Endothelial cell of umbilical vein (primary cell): Measurements from ENCODE around the gene ELMO1.

Experiments used
- POLR2A ChIP-seq: IDR thresholded peaks from 2 replicates; pipeline ENCODE4 v1.6.1; 2012; ENCODE audit warnings: low read depth, mild to moderate bottlenecking, control low read depth, low read length
- POLR2AphosphoS5 ChIP-seq: IDR thresholded peaks from 2 replicates; pipeline ENCODE4 v1.6.1; 2012; ENCODE audit warnings: low read depth, mild to moderate bottlenecking, control low read depth, low read length, moderate library complexity; ENCODE audit not compliant: insufficient read depth
- TF ChIP-seq, protein P1 (sequence below), 2 donors: IDR thresholded peaks; 1 replicate in 1 of 2; 2 replicates in 1 of 2; pipeline ENCODE4 v1.5.1; 2011; ENCODE audit warnings: low read length in 2 of 2, mild to moderate bottlenecking in 2 of 2, moderate library complexity in 2 of 2, control low read depth in 1 of 2, inconsistent platforms in 1 of 2, low read depth in 1 of 2; ENCODE audit not compliant: insufficient read depth in 1 of 2; ENCODE audit errors: extremely low read depth in 1 of 2

DNA sequence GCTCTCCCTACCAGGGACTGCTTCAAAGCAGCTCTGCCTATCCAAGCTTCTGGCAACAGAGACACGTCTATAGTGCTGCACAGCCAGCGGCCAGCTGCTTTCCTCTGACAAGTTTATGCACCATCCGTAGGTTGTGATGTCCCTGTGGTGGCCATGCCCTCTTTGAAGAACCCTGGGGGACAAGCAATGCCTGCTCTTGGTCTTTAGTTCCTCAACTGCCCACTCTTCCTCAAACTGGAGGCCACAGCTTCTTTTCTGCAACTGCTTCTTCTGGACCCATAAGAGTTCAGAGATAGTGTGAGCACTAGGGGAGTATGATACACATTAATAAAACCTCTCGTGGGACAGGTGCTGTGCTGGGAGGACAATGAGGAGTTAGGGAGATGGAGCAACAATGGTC is 164.9 kb downstream of the ELMO1 start:
- no peak for TF ChIP-seq POLR2A
- TF ChIP-seq, protein P1, sequence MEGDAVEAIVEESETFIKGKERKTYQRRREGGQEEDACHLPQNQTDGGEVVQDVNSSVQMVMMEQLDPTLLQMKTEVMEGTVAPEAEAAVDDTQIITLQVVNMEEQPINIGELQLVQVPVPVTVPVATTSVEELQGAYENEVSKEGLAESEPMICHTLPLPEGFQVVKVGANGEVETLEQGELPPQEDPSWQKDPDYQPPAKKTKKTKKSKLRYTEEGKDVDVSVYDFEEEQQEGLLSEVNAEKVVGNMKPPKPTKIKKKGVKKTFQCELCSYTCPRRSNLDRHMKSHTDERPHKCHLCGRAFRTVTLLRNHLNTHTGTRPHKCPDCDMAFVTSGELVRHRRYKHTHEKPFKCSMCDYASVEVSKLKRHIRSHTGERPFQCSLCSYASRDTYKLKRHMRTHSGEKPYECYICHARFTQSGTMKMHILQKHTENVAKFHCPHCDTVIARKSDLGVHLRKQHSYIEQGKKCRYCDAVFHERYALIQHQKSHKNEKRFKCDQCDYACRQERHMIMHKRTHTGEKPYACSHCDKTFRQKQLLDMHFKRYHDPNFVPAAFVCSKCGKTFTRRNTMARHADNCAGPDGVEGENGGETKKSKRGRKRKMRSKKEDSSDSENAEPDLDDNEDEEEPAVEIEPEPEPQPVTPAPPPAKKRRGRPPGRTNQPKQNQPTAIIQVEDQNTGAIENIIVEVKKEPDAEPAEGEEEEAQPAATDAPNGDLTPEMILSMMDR (IDR thresholded peaks at IDR 0.05; ENCODE audit: extremely low read depth in 1 of 2, insufficient read depth in 1 of 2, low read depth in 1 of 2, low read length in 2 of 2): no peak
- no peak for TF ChIP-seq POLR2AphosphoS5
